Measurements from ENCODE around the gene HYPK.

GRCh38 chr15:43792761-43793476, 7.5 kb upstream of the HYPK start:
- TF ChIP-seq, protein P1, sequence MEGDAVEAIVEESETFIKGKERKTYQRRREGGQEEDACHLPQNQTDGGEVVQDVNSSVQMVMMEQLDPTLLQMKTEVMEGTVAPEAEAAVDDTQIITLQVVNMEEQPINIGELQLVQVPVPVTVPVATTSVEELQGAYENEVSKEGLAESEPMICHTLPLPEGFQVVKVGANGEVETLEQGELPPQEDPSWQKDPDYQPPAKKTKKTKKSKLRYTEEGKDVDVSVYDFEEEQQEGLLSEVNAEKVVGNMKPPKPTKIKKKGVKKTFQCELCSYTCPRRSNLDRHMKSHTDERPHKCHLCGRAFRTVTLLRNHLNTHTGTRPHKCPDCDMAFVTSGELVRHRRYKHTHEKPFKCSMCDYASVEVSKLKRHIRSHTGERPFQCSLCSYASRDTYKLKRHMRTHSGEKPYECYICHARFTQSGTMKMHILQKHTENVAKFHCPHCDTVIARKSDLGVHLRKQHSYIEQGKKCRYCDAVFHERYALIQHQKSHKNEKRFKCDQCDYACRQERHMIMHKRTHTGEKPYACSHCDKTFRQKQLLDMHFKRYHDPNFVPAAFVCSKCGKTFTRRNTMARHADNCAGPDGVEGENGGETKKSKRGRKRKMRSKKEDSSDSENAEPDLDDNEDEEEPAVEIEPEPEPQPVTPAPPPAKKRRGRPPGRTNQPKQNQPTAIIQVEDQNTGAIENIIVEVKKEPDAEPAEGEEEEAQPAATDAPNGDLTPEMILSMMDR (IDR thresholded peaks at IDR 0.05) = no peak
- TF ChIP-seq POLR2A (IDR thresholded peaks at IDR 0.05) (no peak), EP300 (IDR thresholded peaks at IDR 0.05) (no peak)

Measured in suprapubic skin (tissue), 3 donors.